IPS DF 6.9 (cell line): ENCODE results near the gene TMEM273.

Source experiments
- DNase-seq: peaks from one replicate; pipeline ENCODE4 v3.0.0-alpha.2; 2013; ENCODE audit warnings: low read depth, low spot score
- H3K27ac ChIP-seq: one replicate; pipeline ENCODE4 v1.5.1; 2013; ENCODE audit warnings: low read length, control low read depth
- H3K27me3 ChIP-seq: 2 replicates; pipeline ENCODE4 v1.6.1; 2013; ENCODE audit warnings: mild to moderate bottlenecking, low read length; ENCODE audit not compliant: control insufficient read depth, insufficient read depth
- H3K36me3 ChIP-seq: 2 replicates; pipeline ENCODE4 v1.6.1; 2013; ENCODE audit warnings: low read length; ENCODE audit not compliant: control insufficient read depth, insufficient read depth
- H3K4me1 ChIP-seq: 2 replicates; pipeline ENCODE4 v1.6.1; 2013; ENCODE audit warnings: low read length; ENCODE audit not compliant: control insufficient read depth, insufficient read depth
- H3K4me3 ChIP-seq: 2 replicates; pipeline ENCODE4 v1.5.1; 2013; ENCODE audit warnings: mild to moderate bottlenecking, low read length
- H3K9me3 ChIP-seq: 2 replicates; pipeline ENCODE4 v1.6.1; 2013; ENCODE audit warnings: low read length, inconsistent platforms; ENCODE audit not compliant: control insufficient read depth, insufficient read depth
- WGBS: extraction: QIAGEN DNeasy Blood & Tissue Kit; methylation state at CpG from one replicate; pipeline ENCODE4 v1.1.7; 2013; ENCODE audit warnings: mixed read lengths, missing lambda C conversion rate; ENCODE audit not compliant: insufficient read length, insufficient coverage; 5-methylcytosine and 5-hydroxymethylcytosine counted together

Gene TMEM273

GRCh38 chr10:49107887-49108267 is 80.3 kb downstream of the TMEM273 start:
- no CpG with 5 or more reads among the region's 8 CpGs for WGBS
- Histone ChIP-seq H3K27me3 (no peaks in the 10 kb centered on the region), H3K27ac (no peak overlapping the region), H3K4me3 (no peak overlapping the region), H3K36me3 (no peaks in the 10 kb centered on the region), H3K9me3 (no peaks in the 10 kb centered on the region), H3K4me1 (no peaks in the 10 kb centered on the region)
- DNase-seq = no peak

DNA sequence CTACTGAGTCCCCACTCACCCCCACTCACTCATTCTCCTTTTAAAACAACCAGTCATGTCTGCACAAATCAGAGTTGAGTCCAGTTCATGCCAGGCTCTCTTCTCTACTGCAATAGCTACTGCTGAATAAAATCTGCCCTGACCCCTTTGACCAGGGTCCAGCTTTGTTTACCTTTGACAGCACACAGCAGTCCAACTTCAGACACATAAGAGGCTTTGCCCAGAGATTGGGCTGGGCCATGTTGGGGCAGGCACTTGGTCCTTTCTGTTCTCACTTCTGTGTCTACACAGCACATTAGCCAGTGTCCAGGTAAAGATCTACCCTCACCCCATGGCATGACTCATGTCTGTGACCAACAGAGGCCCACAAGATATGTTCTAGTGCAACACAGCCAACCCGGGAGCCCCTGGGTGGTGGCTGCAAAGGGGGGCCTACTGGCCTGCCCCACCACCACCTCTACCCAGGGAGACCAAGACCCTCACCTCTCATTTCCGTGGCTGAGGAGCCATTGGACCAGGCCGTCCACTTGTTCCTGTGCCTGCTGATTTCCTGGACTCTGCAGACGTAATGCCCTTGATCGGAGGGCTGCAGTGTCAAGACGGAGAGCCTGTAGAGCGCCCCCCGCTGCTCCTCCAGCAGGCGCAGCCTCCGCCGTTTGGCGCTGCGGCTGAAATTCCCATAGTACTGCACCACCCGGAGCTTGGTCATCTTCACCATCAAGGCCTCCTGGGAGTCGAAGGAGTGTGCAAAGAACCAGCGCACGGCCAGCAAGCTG is 80.9 kb downstream of the TMEM273 start:
- DNase-seq = no peak
- no peaks in the 10 kb centered on the region for H3K27me3 ChIP-seq
- H3K4me3 ChIP-seq = no peak overlapping the region
- no peaks in the 10 kb centered on the region for H3K36me3 ChIP-seq
- H3K27ac ChIP-seq = no peak overlapping the region
- no CpG with 5 or more reads among the region's 17 CpGs for WGBS
- H3K9me3 ChIP-seq = no peaks in the 10 kb centered on the region
- no peaks in the 10 kb centered on the region for H3K4me1 ChIP-seq

DNA sequence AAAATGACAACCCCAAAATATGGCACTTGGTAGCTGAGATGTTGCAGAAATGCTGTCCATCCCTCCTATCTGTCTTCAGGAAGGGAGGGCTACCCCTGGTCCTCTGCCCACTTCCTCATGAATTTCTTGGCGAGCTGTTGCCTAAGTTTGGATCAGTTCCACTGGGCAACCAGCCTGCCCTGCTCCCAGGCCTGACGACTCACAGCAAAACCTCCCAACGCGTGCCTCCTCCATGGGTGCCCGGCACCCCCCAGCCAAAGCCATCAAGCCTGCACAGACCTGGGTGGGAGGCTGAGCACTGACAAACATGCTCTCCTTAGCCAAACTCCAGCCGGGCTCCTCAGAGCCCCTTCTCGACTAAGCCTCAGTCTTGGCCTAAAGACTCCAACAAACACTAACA is 81.7 kb downstream of the TMEM273 start:
- Histone ChIP-seq H3K4me3 (no peak overlapping the region), H3K27ac (no peak overlapping the region), H3K27me3 (no peaks in the 10 kb centered on the region), H3K9me3 (no peaks in the 10 kb centered on the region), H3K4me1 (no peaks in the 10 kb centered on the region), H3K36me3 (no peaks in the 10 kb centered on the region)
- DNase-seq = no peak
- WGBS = no CpG with 5 or more reads among the region's 7 CpGs

DNA sequence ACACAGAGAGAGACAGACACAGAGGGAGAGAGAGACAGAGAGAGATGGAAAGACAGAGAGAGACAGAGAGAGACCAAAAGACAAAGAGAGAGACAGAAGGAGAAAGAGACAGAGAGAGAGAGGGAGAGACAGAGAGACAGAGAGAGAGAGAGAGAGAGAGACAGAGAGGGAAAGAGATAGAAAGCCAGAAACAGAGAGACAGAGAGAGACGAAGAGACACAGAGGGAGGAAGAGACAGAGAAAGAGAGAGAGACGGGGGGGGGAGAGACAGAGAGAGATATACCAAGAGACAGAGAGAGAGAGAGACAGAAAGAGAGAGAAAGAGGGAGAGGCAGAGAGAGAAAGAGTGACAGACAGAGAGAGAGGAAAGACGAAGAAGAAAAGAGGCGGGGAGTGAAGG is 83.1 kb downstream of the TMEM273 start:
- WGBS = no CpG with 5 or more reads among the region's 4 CpGs
- no peak overlapping the region for H3K4me3 ChIP-seq
- no peaks in the 10 kb centered on the region for H3K27me3 ChIP-seq
- DNase-seq = no peak
- H3K9me3 ChIP-seq = no peaks in the 10 kb centered on the region
- no peaks in the 10 kb centered on the region for H3K4me1 ChIP-seq
- H3K27ac ChIP-seq = no peak overlapping the region
- H3K36me3 ChIP-seq = no peaks in the 10 kb centered on the region
